Activated naive CD4-positive, alpha-beta T cell treated with anti-CD3 and anti-CD28 coated beads, Interleukin-2, amount 10 ng/mL, durations not matched to agents 7 days and 5 days (primary cell): ENCODE results near the gene EWSR1.
"Not testable (repeated sequence)": the region's sequence is repeated elsewhere in the genome, so short reads cannot be mapped to it uniquely, and the experiment has no call there.

Source experiments
- CTCF ChIA-PET: fragments of 350-600 bp; sonication (Branson Sonifier 250); formaldehyde crosslinking; loops from one replicate; lab custom pipeline; 2021; ENCODE audit warnings: antibody characterized with exemption; lab: Charles Lee
- DNase-seq: peaks from one replicate; pipeline ENCODE4 v3.0.0-alpha.2; 2020
- H3K27ac Mint-ChIP-seq: one replicate; pipeline ENCODE4 v1.8.0; 2021; ENCODE audit warnings: mild to moderate bottlenecking, moderate library complexity, mixed read lengths
- H3K27me3 Mint-ChIP-seq: one replicate; pipeline ENCODE4 v1.8.0; 2021; ENCODE audit warnings: mild to moderate bottlenecking, mixed read lengths
- H3K36me3 Mint-ChIP-seq: one replicate; pipeline ENCODE4 v1.8.0; 2021; ENCODE audit warnings: mixed read lengths
- H3K4me1 Mint-ChIP-seq: one replicate; pipeline ENCODE4 v1.8.0; 2021; ENCODE audit warnings: mixed read lengths
- H3K4me3 Mint-ChIP-seq: one replicate; pipeline ENCODE4 v1.8.0; 2021; ENCODE audit warnings: mild to moderate bottlenecking, moderate library complexity, mixed read lengths
- H3K9me3 Mint-ChIP-seq: one replicate; pipeline ENCODE4 v1.8.0; 2021; ENCODE audit warnings: mixed read lengths

Gene EWSR1

DNA sequence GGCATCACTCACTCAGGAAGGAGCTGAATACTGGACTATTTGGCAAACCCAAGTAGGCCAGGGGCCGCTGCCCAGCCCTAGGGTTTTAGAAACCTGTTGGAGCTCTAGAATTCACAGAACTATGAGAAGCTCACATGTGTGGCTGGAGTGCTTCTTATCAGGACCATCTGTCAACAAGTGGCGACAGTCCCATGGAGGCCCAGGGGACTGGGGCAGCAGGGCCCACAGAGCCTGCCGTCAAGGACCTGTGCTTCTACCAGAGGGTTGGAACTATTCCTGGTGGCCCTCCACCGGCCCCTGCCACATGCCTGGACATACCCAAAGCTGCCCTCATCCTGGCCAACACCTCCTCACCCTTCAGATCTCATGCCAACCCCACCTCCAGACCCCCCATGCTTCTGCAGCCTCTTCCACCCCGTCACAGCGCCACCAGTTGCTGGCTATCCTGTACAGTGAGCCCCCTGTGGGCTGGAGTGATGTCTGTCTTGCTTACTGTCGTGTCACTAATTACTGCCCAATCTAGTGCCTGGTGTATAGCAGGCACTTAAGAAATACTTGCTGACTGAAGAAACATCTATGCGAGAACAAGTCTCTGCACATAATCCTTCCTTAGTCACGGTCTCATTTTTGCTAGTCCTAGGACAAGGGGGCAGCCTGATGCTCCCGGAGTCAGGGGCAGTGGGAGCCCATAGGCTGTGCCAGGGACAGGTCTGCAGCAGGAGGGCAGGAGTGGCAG, 74.7 kb downstream of the EWSR1 start:
- Mint-ChIP-seq H3K4me1 (no peaks in the 10 kb centered on the region), H3K27ac (no peak overlapping the region), H3K4me3 (no peak overlapping the region), H3K9me3 (no peaks in the 10 kb centered on the region), H3K27me3 (no peaks in the 10 kb centered on the region), H3K36me3 (peaks cover 53% of the 10 kb centered on the region)
- no peak for DNase-seq
- CTCF ChIA-PET, result no interaction called here

DNA sequence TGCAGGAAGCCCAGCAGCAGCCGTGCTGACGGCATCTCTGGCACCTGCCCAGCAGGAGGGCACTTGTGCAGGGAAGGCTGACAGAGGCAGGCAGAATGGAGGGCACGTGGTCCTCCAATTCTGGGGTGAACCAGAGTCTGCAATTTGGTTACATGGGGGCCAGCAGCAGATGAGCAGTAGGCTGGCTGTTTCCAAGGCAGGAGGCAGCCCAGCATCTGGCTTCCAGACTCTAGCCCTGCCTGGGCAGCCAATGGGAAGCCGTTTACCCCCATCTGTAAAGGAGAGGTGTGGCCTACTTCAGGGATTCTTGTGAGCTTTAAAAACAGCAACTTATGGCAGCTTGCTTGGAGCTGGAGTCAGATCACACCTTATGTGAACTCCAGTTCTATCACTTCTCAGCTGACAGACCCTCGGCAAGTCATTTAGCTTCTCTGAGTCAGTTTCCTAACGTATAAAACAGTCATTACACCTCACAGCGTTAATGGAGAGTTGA, 75.3 kb downstream of the EWSR1 start:
- no peak overlapping the region for H3K4me3 Mint-ChIP-seq
- peaks cover 53% of the 10 kb centered on the region for H3K36me3 Mint-ChIP-seq
- no peak overlapping the region for H3K27ac Mint-ChIP-seq
- no peaks in the 10 kb centered on the region for H3K9me3 Mint-ChIP-seq
- CTCF ChIA-PET, result no interaction called here
- H3K4me1 Mint-ChIP-seq, result no peaks in the 10 kb centered on the region
- no peak for DNase-seq
- no peaks in the 10 kb centered on the region for H3K27me3 Mint-ChIP-seq

DNA sequence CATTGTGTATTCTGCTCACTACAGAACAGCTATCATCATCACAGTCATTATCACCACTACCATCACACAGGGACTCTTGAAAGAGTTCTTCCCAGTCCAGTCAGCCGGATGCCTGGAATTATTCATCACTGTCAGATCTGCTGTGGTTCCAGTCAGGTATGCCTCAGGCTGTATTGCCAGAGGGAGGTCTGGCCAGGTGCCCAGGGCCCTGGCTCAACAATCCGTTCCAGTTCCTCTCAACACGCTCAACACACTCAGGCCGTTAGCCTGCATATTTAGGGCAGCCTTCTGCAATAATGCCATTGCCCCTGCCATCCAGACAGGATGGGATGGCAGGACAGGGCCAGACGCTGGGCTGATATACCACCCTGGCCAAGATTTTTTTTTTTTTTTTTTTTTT, 76.1 kb downstream of the EWSR1 start:
- Mint-ChIP-seq H3K4me3 (no peak overlapping the region), H3K36me3 (peaks cover 53% of the 10 kb centered on the region), H3K27me3 (no peaks in the 10 kb centered on the region), H3K27ac (peak overlapping the region; percentile 14), H3K4me1 (no peaks in the 10 kb centered on the region), H3K9me3 (no peaks in the 10 kb centered on the region)
- DNase-seq, result no peak
- CTCF ChIA-PET, result no interaction called here

DNA sequence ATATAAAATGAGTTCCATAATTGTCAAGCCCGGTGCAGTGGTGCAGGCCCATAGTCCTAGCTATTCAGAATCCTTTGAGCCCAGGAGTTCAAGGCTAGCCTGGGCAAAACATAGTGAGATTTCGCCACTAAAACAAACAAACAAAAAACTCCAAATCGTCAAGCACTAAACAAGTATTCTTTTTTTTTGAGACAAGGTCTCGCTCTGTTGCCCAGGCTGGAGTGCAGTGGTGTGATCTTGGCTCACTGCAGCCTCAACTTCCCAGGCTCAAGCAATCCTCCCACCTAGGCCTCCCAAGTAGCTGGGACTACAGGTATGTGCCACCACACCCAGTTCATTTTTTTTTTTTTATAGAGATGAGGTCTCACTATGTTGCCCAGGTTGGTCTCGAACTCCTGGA, 76.8 kb downstream of the EWSR1 start:
- H3K27me3 Mint-ChIP-seq, DNase-seq, H3K27ac Mint-ChIP-seq, H3K4me3 Mint-ChIP-seq, CTCF ChIA-PET, H3K4me1 Mint-ChIP-seq, H3K9me3 Mint-ChIP-seq: not testable (repeated sequence)
- H3K36me3 Mint-ChIP-seq, result peaks cover 51% of the 10 kb centered on the region

DNA sequence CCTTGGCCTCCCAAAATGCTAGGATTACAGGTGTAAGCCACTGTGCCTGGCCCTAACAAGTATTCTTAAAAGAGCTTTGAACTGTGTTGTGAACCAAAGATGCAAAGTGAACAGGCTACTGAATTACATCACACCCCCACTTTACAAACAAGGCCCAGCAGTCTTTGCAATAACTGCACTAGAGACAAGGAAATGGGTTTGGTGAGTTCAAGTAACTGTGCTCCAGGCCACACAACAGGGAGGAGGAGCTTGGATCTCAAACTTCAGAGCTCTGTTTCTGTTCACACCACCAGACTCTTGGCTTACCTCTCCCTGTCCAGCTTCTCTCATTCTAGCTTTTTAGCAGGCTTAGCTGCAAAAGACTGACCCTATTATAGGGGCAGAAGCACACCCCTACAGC, 77.9 kb downstream of the EWSR1 start:
- CTCF ChIA-PET, result no interaction called here
- Mint-ChIP-seq H3K9me3 (no peaks in the 10 kb centered on the region), H3K36me3 (peaks cover 57% of the 10 kb centered on the region)

DNA sequence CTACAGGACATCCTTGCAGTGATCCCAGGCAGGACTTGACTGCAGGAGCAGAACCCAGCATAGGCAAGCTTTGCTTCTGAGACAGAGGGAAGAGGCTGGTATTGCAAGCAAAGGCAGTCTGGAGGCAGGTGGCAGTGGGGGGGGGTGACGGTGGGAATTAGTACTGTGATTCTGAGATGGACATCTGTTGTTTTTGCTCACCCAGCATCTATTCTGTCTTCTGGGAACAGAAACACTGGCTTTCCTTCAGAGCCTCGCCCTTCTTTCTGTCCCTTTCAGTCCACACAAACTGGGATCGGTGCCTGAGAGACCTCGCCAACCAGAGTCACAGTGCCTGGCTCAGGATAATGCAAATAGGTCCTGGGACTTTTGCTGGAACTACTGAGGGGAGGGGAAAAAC, 78.6 kb downstream of the EWSR1 start:
- no peak for DNase-seq
- H3K36me3 Mint-ChIP-seq, result peaks cover 58% of the 10 kb centered on the region
- H3K9me3 Mint-ChIP-seq, result no peaks in the 10 kb centered on the region
- CTCF ChIA-PET, result no interaction called here
- no peak overlapping the region for H3K4me3 Mint-ChIP-seq
- no peak overlapping the region for H3K27ac Mint-ChIP-seq
- H3K4me1 Mint-ChIP-seq, result no peaks in the 10 kb centered on the region
- H3K27me3 Mint-ChIP-seq, result no peaks in the 10 kb centered on the region

More for the DNA sequence above, 77.9 kb downstream of the EWSR1 start:
- DNase-seq, result no peak
- Mint-ChIP-seq H3K4me1 (no peaks in the 10 kb centered on the region), H3K27me3 (no peaks in the 10 kb centered on the region), H3K27ac (no peak overlapping the region), H3K4me3 (no peak overlapping the region)

DNA sequence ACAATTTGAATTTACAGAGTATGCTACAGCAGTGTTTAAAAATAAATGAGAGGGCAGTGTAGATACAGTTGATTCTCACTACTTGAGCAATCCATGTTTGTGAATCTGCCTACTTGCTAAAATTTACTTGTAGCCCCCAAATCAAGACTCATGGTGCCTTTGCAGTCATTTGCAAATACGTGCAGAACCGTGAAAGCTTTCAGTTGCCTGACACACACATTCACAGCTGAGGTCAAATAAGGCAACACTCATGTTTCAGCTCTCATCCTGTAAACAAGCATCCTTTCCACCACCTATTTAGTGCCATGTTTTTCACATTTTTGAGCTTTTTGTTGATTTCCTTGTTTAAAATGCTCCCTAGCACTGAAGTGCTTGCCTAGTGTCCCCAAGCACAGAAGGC, 80.0 kb downstream of the EWSR1 start:
- Mint-ChIP-seq H3K9me3 (no peaks in the 10 kb centered on the region), H3K4me1 (no peaks in the 10 kb centered on the region), H3K27me3 (no peaks in the 10 kb centered on the region), H3K36me3 (peaks cover 65% of the 10 kb centered on the region), H3K4me3 (no peak overlapping the region), H3K27ac (no peak overlapping the region)
- CTCF ChIA-PET, result no interaction called here
- no peak for DNase-seq

DNA sequence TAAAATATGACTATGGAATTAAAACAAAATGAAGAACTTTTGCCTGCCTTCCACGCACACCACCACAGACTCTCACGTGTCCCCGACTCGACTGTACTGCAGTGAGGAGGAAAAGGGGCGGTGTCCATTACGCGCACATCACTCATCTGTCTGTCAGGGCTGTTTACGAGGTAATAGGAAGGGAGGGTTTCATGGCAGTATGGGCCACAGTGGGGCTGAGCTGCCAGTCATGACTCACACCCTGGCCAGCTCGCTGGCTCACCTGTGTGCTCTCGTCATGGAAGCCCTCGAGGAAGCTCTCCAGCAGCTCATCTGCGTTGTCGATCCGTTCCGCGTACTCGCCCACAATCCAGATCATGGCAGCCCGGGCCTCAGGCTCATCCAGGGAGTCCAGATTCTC, 80.9 kb downstream of the EWSR1 start:
- peaks cover 64% of the 10 kb centered on the region for H3K36me3 Mint-ChIP-seq
- H3K4me1 Mint-ChIP-seq, result no peaks in the 10 kb centered on the region
- DNase-seq, result no peak
- no peak overlapping the region for H3K4me3 Mint-ChIP-seq
- no peaks in the 10 kb centered on the region for H3K9me3 Mint-ChIP-seq
- CTCF ChIA-PET, result no interaction called here
- no peak overlapping the region for H3K27ac Mint-ChIP-seq
- no peaks in the 10 kb centered on the region for H3K27me3 Mint-ChIP-seq
